HG02884 (cell line): Measurements from ENCODE around the gene UBL7.
"Not testable (repeated sequence)": the region's sequence is repeated elsewhere in the genome, so short reads cannot be mapped to it uniquely, and the experiment has no call there.

ENCODE experiments used
- ATAC-seq: cut with Tn5 transposase; IDR thresholded peaks from one replicate; pipeline ENCODE4 v1.9.1; 2021; ENCODE audit warnings: mild to moderate bottlenecking, moderate library complexity; ENCODE audit not compliant: unreplicated experiment

Gene UBL7, protein sequence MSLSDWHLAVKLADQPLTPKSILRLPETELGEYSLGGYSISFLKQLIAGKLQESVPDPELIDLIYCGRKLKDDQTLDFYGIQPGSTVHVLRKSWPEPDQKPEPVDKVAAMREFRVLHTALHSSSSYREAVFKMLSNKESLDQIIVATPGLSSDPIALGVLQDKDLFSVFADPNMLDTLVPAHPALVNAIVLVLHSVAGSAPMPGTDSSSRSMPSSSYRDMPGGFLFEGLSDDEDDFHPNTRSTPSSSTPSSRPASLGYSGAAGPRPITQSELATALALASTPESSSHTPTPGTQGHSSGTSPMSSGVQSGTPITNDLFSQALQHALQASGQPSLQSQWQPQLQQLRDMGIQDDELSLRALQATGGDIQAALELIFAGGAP

DNA sequence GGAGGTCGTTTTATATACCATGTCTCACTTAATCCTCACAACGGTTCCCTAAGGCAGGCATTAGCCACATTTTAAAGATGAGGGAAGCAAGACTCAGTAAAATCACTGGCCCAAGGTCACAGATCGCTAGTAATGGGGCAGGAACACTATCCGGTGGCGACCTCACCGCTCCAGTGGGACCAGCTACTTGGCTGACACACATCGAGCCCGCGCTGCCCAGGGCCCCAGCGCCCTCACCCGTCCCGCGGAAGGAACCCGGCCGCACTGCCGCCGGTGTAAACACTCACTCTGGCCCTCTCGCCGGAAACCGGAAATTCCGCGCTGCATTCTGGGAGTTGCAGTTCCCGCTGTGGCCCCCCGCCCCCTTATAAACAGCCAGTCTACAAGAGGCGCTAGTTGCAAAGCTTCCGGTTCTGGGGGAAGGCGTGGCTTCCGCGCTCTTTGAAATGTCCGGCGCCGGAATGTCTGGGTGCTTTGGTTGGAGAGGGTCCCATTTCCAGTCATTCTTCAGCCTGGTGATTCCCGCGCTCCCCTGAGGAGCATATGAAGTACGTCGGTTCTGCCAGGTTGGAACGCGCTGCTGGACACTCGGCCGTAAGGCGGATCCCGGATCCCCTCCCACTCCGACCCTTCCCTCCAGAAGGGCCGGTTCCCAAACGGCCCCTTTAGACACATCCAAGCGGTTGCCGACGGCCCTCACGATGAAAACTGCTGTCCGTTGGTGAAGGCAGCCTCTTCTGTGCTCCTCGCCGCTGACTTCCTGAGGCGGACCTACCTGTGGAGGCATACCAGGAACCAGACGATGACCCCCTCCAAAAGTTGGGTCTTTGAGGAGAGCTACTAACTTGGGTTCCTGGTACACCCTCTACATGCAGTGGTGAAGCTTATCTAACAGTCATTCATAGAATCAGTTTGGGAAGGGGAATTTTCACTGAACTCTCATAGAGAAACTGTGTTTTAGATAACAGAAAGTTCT lies at the start of gene UBL7:
Gene UBL7 (minus strand): TSS at position 290 of the 976 bp plus-strand sequence. CDS start 2,293 bp downstream, outside the sequence.
- peak; percentile 84 for ATAC-seq

DNA sequence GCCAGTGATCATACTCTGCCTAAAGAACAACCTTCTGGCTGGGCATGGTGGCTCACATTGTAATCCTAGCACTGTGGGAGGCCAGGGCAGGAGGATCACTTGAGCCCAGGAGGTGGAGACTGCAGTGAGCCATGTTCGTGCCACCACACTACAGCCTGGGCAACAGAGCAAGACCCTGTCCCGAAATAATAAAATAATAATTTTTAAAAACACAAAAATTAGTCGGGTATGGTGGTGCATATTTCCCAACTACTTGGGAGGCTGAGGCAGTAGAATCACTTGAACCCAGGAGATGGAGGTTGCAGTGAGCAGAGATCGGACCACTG lies 45.5 kb upstream of the UBL7 start:
- no peak for ATAC-seq

DNA sequence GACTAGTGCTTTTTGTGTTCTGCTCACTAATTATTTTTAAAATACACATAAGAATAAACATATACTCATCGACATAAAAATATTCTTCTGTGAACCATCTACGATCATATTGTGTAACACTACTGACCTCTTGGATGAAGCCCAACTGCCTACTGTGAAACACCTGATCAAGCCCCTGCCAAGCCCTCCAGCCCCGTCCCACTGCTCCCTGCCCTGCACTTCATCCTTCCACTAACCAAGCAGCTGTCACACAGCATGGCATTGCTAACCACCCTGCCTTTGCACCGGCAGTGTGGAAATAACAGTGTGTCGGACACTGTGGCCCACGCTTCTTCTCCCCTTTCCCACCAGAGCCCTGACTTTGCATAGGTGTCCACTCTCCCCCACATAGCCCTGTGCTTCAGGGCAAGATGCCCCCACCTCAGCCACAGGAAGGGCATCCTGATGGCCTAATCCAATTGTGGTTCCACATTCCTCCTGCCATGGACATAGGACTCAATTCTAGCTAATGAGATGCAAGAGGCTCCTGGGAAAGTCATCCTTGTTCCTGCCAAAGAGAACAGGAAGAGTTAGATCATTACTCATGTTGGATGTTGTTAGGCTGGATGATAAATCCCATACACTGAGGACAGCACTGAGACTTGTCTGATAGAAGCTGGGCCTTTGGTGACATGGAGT lies 45.0 kb upstream of the UBL7 start:
- no peak for ATAC-seq

DNA sequence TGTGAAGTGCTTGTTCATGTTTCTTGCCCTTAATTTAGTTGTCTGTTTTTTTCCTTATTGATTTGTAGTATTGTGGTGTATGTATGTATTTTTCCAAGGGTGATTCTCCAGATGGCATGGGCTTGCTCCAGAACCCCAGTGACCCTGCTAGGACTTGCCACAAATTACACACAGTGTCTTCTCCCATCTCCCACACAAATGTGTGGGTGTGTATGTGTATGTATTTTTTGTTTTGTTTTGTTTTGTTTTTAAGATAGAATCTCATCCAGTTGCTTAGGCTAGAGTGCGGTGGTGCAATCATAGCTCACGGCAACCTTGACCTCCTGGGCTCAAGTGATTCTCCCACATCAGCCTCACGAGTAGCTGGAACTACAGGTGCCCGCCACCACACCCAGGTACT lies 43.9 kb upstream of the UBL7 start:
- ATAC-seq: no peak

DNA sequence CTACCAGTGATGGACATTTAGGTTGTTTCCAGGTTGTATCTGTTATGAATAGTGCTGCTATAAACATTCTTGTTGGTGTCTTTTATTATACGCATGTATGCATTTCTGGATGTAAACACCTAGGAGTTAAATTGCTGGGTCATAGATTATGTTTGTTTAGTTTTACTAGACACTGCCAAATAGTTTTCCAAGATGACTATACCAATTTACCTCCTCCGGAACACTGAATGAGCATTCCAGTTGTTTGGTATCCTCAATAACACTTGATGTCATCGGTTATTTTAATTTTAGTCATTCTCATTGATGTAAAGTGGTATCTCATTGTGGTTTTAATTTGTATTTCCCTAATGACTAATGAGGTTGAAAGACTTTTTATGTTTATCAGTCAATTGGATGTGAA lies 43.5 kb upstream of the UBL7 start:
- ATAC-seq: no peak

DNA sequence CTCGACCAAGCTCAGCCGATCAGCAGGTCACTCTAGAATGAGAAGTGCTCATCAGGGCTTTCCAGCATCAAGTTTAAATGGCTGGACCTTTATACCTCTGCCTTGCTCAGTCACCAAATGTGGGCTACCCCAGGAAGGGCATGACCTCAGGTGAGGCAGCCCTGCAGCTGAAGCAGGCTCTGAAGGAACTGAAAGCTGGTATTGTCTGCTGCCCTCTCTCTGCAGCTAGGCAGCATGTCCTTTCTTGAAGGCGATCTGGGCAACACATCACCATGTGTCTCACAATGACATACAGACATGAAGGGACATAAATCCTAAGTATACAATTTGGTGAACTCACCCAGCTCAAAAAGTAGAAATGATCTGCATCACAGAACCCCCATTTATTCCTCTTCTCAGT lies 41.3 kb upstream of the UBL7 start:
- no peak for ATAC-seq

DNA sequence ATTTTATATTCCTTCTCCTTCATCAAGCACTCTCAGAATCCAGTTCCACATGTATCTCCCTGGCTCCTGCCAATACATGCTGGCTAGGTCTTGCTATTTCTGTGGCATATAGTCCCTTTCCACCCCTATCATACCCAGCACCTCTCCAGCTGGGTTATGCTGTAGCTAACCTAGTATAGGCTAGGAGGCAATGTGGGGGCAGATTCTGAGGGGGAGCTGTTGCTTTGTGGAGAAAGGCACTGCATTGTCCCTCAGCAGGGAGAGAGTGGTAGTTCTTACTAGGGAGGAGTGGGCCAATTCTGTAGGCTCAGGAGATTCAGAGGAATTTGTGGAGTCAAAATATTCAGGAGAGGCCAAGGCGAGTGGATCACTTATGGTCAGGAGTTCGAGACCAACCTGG lies 39.4 kb upstream of the UBL7 start:
- ATAC-seq: no peak

DNA sequence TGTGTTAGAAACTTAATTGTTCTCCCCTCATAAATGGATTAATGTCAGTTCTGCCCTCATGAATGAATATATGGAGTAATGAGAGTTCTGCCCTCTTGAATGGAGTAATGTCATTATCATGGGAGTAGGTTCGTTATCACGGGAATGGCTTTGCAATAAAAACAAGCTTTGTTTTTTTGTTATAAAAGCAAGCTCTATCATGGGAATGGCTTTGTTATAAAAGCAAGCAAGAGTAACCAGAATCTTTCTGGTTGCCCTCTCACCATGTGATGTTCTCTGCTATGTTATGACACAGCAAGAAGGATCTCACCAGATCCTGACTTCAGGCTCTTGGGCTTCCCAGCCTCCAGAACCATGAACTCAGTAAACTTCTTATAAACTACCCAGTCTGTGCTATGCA lies 38.4 kb upstream of the UBL7 start:
- no peak for ATAC-seq

DNA sequence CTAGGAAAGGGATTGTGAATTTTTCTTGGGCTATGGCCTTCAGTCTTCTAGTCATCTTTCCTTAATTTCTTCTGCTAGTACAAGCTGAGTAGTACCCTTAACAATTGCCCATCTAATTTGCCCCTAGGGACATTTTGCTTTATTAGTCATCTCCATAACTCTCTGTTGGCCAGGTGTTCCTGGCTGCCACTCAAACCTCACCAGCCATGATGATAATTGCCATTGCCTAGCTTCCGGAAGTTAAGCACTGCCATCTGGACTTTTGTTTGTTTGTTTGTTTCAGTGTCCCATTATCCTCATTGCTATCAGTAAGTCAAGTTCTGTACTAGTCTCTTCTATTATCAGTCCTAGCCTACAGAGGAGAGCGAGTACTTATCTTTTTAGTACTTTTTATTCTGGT lies 36.6 kb upstream of the UBL7 start:
- ATAC-seq: no peak

DNA sequence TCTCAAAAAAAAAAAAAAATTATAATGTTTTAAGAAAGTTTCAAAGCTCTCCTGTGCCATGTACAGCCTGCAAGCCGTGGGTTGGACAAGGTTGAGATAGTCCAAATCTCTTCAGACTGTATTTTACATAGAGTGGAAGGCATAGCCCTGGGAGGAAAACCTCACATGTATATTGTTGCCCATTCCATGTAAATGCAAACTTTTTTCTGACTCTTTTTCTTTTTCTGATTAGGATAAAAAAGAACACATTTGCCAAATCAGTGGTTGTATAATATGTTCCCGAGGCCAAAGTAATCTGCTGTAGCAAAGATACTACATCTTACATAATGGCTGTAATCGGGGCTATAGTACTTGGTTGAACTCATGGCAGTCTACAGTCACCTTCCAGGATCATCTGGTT lies 35.7 kb upstream of the UBL7 start:
- no peak for ATAC-seq

DNA sequence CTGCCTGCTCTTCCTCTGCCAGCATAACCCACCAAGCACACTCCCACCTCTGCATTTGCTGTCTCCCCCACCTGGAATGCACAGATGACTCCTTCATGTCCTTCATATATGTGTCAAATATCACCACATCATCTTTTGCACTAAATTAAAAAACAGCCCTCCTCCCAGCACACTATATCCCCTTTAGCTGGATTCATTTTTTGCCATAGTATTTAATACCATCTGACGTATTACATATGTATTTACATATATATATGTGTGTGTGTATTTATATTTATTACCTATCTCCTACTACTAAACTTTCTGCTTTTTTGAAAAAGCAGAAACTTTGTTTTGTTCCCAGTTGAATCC lies 29.4 kb upstream of the UBL7 start:
- ATAC-seq: no peak

DNA sequence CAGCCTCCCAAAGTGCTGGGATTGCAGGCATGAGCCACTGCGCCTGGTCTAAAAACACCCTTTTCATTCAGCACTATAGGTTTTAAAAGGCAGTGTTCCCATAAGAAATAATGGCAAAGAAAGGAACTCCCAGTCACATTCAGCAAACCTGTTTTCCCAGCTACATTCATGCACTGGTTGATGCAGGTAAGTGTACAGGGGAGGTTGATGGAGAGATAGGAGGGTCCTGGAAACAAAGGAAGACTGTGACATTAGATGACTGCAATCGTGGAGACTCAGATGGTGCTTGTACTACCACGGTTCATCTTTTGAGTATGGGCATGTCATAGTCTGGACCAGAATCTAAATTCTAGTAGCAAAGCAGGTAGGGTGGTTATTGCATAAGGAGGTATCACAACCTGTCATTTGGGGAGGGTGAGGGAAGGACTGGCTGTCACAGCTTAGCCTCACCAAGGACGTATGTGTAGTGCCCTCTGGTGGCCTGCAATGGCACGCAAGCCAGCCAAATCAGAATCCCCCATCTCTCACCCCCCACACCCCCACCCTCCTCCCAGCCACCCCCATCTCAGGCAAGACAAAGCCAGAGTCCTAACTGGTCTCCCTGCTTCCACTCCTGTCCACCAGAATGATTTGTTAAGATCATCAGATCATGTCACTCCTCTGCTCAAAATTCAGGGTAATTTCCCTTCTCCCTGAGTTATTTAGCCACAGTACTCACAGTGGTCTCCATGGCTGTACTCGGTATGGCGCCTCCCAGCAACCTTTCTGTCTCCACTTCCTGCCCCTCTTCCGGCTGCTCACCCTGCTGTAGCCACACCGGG lies 28.8 kb upstream of the UBL7 start:
- no peak for ATAC-seq

DNA sequence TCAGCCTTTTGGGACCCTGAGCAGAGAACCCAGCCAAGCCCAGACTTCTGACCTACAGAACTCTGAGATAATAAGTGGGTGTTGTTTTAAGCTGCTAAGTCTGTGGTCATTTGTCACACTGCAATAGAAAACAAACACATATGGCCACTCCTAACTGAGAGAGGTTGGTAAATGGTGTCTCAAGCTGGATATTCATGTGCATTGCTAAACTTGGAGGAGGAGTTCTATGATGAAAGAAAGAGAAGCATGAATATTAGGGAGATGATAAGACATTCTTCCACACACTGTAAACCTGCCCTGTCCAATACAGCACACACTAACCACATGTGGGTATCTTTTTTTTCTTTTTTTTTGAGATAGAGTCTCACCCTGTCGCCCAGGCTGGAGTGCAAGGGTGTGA lies 27.8 kb upstream of the UBL7 start:
- ATAC-seq: no peak

DNA sequence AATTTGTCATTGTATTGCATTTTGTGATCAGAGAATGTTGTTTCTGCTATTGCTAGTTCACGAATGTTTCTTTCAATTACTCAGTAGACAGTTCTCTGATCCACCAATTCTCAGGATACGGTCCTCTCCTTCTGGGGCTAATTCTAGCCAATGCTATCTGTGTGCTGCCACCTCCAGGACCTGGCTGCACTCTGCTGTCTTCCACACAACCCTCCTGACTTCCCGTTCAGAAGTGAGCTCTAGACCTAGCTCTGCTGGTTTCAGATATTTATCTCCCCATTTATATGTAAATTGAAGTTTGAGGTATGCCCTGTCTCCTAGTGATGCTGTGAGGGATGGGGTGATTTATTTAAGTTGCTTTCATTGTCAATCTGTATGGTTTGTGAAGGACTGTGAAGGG lies 21.7 kb upstream of the UBL7 start:
- ATAC-seq: no peak

DNA sequence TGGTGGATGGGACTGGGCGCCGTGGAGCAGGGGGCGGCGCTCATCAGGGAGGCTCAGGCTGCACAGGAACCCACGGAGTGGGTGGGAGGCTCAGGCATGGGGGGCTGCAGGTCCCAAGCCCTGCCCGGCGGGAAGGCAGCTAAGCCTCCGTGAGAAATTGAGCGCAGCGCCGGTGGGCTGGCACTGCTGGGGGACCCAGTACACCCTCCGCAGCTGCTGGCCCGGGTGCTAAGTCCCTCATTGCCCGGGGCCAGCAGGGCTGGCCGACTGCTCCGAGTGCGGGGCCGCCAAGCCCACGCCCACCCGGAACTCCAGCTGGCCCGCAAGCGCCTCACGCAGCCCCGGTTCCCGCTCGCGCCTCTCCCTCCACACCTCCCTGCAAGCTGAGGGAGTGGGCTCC lies 19.4 kb upstream of the UBL7 start:
- ATAC-seq: not testable (repeated sequence)

DNA sequence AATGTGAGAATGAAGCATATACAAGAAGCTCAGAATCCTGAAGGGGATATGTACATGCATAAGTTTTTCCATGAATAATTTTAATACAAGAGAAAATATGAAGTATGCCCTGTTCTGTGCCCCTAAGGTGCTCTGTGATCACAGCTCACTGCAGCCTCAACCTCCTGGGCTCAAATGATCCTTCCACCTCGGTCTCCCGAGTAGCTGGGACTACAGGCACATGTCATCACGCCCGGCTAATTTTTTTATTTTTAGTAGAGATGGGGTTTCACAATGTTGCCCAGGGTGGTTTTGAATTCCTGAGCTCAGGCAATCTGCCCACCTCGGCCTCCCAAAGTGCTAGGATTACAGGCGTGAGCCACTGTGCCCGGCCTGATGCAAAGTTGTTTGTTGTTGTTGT lies 10.7 kb upstream of the UBL7 start:
- not testable (repeated sequence) for ATAC-seq

DNA sequence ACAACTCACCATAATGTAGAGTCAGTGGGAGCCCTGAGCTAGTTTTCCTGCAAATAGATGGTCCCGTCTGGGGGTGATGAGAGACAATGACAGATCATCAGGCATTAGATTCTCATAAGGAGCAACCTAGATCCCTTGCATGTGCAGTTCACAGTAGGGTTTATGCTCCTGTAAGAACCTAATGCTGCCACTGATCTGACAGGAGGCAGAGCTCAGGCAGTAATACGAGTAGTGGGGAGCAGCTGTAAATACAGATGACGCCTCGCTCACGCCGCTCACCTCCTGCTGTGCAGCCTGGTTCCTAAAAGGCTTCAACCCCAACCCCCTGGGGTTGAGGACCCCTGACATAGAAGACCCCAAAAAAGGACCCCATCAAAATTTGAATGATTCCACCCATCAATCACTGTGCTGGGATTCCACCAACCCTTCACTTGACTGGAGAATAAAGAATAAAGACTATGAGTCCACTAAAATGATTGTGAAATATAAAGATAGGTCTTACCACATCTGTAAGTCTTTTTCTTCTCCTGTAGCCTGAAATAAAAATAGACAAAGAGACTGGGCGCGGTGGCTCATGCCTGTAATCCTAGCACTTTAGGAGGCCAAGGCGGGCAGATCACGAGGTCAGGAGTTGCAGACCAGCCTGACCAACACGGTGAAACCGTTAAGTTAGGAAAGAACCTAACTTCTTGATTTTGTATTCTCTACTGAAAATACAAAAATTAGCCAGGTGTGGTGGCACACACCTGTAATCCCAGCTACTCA lies 9.9 kb upstream of the UBL7 start:
- ATAC-seq: no peak

DNA sequence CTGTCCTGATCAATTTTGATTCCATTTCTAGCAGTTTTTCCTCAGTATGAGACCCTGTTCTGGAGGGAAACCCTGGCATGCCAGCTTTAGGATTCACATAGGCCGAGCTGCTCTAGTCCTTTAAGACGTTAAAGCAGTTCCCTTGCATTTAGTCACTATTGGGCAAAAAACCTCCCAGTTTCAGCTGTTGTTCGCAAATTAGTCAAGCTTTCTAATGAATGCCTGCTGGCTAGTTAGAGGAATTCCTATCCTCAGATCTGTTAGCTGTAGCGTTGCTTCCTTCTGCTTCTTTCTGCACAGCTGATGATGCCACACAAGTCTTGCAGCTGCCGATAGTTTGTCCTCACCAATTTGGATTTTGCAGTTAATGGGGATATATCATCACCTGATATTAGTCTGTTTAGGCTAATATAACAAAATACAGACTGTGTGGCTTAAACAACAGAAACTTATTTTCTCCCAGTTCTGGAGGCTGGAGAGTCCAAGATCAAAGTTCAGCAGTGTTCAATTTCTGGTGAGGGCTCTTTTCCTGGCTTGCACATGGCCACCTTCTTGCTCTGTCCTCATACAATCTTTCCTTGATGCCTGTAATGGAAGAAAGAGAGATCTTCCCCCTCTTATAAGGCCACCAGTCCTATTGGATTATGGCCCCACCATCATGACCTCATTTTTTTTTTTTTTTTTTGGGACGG lies 7.5 kb upstream of the UBL7 start:
- no peak for ATAC-seq

DNA sequence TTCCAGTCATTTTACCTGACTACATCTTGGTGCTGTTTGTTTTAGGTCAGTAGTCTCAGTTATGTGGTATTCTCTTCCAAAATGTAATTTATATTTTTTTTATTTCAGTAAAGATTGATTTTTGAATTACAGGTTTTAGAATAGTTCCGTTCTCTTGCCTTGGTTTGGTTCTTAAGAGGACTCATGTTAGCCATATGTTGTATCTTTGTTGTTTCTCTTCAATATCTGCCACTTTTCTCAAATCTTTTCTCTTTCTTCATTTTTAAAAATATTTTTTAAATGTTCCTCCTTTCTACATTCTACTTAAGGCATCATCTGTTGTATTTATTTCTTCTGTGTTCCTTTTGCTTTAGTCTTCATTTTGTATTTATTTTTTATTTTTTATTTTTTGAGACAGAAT lies 5.6 kb upstream of the UBL7 start:
- no peak for ATAC-seq

DNA sequence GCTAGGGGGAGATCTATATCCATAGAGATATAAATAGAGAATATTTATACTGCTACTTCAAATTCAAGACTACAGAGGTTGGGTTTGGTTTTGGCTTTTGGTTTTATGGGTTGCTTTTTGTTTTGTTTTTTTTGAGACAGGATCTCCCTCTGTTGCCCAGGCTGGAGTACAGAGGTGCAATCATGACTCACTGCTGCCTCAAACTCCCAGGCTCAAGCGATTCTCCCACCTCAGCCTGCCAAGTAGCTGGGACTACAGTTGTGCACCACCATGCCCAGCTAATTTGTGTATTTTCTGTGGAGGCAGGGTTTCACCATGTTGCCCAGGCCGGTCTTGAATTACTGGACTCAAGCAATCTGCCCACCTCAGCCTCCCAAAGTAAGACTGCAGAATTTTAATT lies 3.9 kb upstream of the UBL7 start:
- ATAC-seq: no peak
